ENCODE measurements around the gene WT1.

GRCh38 chr11:32400196-32400595, 35.1 kb downstream of the WT1 start:
- no peak for TF ChIP-seq POLR2AphosphoS5 (IDR thresholded peaks at IDR 0.05; ENCODE audit: insufficient read depth, low read depth, low read length)
- no peak for TF ChIP-seq CTCF (IDR thresholded peaks at IDR 0.05; ENCODE audit: extremely low read depth in 1 of 2, insufficient read depth in 1 of 2, low read depth in 1 of 2, low read length in 2 of 2)
- TF ChIP-seq POLR2A (IDR thresholded peaks at IDR 0.05; ENCODE audit: low read depth, low read length) = no peak
- TF ChIP-seq MAX (IDR thresholded peaks at IDR 0.05; ENCODE audit: insufficient read depth, insufficient read length) = no peak
- TF ChIP-seq EZH2 (IDR thresholded peaks at IDR 0.05; ENCODE audit: borderline replicate concordance, low read depth, low read length, severe bottlenecking) = no peak
- no peak for TF ChIP-seq MYC (IDR thresholded peaks at IDR 0.05; ENCODE audit: low read depth, low read length)

Measured in endothelial cell of umbilical vein (primary cell).